Adrenal gland (tissue), 5 donors: Measurements from ENCODE around the gene CIDEA.
"Not testable (repeated sequence)": the region's sequence is repeated elsewhere in the genome, so short reads cannot be mapped to it uniquely, and the experiment has no call there.

Experiments
- POLR2A ChIP-seq, 2 donors: fragments of 450-650 bp; IDR thresholded peaks; one replicate each; pipeline ENCODE4 v1.6.1; 2017; ENCODE audit warnings: antibody characterized with exemption in 2 of 2, mild to moderate bottlenecking in 2 of 2, moderate library complexity in 1 of 2
- TF ChIP-seq, protein P1 (sequence below), 6 experiments: fragments of 450-650 bp in 4 of 6; fragments of 200-600 bp in 2 of 6; sonication (generic) in 1 of 6; IDR thresholded peaks; 1 replicate in 5 of 6; 2 replicates in 1 of 6; pipeline versions ENCODE4 v1.5.1 to v1.8.0; 2016 to 2021; ENCODE audit warnings: antibody characterized with exemption in 6 of 6, mild to moderate bottlenecking in 2 of 6, moderate library complexity in 1 of 6
- donor health status: DM: no; HTN: no; CAD: no.

- TF ChIP-seq, protein P1, sequence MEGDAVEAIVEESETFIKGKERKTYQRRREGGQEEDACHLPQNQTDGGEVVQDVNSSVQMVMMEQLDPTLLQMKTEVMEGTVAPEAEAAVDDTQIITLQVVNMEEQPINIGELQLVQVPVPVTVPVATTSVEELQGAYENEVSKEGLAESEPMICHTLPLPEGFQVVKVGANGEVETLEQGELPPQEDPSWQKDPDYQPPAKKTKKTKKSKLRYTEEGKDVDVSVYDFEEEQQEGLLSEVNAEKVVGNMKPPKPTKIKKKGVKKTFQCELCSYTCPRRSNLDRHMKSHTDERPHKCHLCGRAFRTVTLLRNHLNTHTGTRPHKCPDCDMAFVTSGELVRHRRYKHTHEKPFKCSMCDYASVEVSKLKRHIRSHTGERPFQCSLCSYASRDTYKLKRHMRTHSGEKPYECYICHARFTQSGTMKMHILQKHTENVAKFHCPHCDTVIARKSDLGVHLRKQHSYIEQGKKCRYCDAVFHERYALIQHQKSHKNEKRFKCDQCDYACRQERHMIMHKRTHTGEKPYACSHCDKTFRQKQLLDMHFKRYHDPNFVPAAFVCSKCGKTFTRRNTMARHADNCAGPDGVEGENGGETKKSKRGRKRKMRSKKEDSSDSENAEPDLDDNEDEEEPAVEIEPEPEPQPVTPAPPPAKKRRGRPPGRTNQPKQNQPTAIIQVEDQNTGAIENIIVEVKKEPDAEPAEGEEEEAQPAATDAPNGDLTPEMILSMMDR (IDR thresholded peaks at IDR 0.05) = not testable (repeated sequence)
- not testable (repeated sequence) for TF ChIP-seq POLR2A (IDR thresholded peaks at IDR 0.05)
These were observed 27.4 kb upstream of the CIDEA start for GRCh38 chr18:12226807-12227206.
